GM18858 (cell line): ENCODE data around the gene BABAM1.

Source experiments
- ATAC-seq: cut with Tn5 transposase; IDR thresholded peaks from one replicate; pipeline ENCODE4 v1.9.1; 2021; ENCODE audit not compliant: unreplicated experiment

The BABAM1 gene

GRCh38 chr19:17243211-17243829, 23.9 kb upstream of the BABAM1 start:
- no peak for ATAC-seq

GRCh38 chr19:17243830-17244617, 23.2 kb upstream of the BABAM1 start:
- no peak for ATAC-seq

GRCh38 chr19:17244618-17245534, 22.4 kb upstream of the BABAM1 start:
- no peak for ATAC-seq

GRCh38 chr19:17245535-17245984, 21.7 kb upstream of the BABAM1 start, which contains the start of gene NR2F6:
Gene NR2F6, minus strand, starts transcription at chr19:17245919. Its CDS starts 699 bp downstream, at chr19:17245220.
- no peak for ATAC-seq

- no peak for ATAC-seq
Observed at GRCh38 chr19:17246681-17247425, 20.4 kb upstream of the BABAM1 start.

GRCh38 chr19:17248011-17248776, 19.0 kb upstream of the BABAM1 start:
- ATAC-seq = no peak

- ATAC-seq = no peak
Observed at GRCh38 chr19:17249887-17250548, 17.2 kb upstream of the BABAM1 start.

GRCh38 chr19:17254636-17255035, 12.6 kb upstream of the BABAM1 start:
- no peak for ATAC-seq

- ATAC-seq = no peak
Observed at GRCh38 chr19:17255150-17255621, 12.1 kb upstream of the BABAM1 start.

GRCh38 chr19:17256130-17256529, 11.1 kb upstream of the BABAM1 start:
- no peak for ATAC-seq

GRCh38 chr19:17259118-17259780, 8.0 kb upstream of the BABAM1 start:
- ATAC-seq = no peak

- no peak for ATAC-seq
Observed at GRCh38 chr19:17259934-17260333, 7.3 kb upstream of the BABAM1 start.

GRCh38 chr19:17260842-17261325, 6.4 kb upstream of the BABAM1 start:
- ATAC-seq = no peak

GRCh38 chr19:17262557-17262956, 4.7 kb upstream of the BABAM1 start:
- ATAC-seq = no peak

GRCh38 chr19:17263712-17264640, 3.3 kb upstream of the BABAM1 start:
- no peak for ATAC-seq

- ATAC-seq = no peak
Observed at GRCh38 chr19:17264641-17264979, 2.6 kb upstream of the BABAM1 start, which contains the start of gene USHBP1. Gene USHBP1, minus strand, starts transcription at chr19:17264745. Its CDS starts 446 bp downstream, at chr19:17264299.

- ATAC-seq = no peak
Observed at GRCh38 chr19:17266026-17266425, 1.2 kb upstream of the BABAM1 start.
